ENCODE data around the gene MED13L. TPM values are rescaled to one million over a fixed set of nuclear protein-coding genes. Genes with fewer than 3 reads are reported as not detected.

MED13L gene
- total RNA-seq, 1 experiment from 2014 or later: 89.0 TPM

- intact Hi-C loops (cut with micrococcal nuclease; ENCODE audit: unreplicated experiment): loop anchor here (10.0 kb wide), 1 partner anchor 420 kb away; no protein-coding TSS in a partner anchor
- TF ChIP-seq, protein P1, sequence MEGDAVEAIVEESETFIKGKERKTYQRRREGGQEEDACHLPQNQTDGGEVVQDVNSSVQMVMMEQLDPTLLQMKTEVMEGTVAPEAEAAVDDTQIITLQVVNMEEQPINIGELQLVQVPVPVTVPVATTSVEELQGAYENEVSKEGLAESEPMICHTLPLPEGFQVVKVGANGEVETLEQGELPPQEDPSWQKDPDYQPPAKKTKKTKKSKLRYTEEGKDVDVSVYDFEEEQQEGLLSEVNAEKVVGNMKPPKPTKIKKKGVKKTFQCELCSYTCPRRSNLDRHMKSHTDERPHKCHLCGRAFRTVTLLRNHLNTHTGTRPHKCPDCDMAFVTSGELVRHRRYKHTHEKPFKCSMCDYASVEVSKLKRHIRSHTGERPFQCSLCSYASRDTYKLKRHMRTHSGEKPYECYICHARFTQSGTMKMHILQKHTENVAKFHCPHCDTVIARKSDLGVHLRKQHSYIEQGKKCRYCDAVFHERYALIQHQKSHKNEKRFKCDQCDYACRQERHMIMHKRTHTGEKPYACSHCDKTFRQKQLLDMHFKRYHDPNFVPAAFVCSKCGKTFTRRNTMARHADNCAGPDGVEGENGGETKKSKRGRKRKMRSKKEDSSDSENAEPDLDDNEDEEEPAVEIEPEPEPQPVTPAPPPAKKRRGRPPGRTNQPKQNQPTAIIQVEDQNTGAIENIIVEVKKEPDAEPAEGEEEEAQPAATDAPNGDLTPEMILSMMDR (IDR thresholded peaks at IDR 0.05; ENCODE audit: unreplicated experiment): no peak
- Mint-ChIP-seq H3K9me3 (ENCODE audit: low read depth, unreplicated experiment) (no peaks in the 10 kb centered on the region), H3K27ac (ENCODE audit: unreplicated experiment) (peak overlapping the region; percentile 9), H3K36me3 (ENCODE audit: insufficient read depth, unreplicated experiment) (peaks cover 33% of the 10 kb centered on the region), H3K4me1 (ENCODE audit: low read depth, unreplicated experiment) (no peaks in the 10 kb centered on the region), H3K27me3 (ENCODE audit: unreplicated experiment) (no peaks in the 10 kb centered on the region), H3K4me3 (ENCODE audit: low read depth, unreplicated experiment) (peak overlapping the region; percentile 87)
- CTCF ChIA-PET: no interaction called here
- DNase-seq: no peak
- no TSS peak for BruUV-seq (replicated peaks)
Observed at GRCh38 chr12:116274551-116275375, 2.7 kb downstream of the MED13L start.

GRCh38 chr12:116273813-116274550 is 3.5 kb downstream of the MED13L start:
- H3K4me3 Mint-ChIP-seq (ENCODE audit: low read depth, unreplicated experiment): peak overlapping the region; percentile 19
- no TSS peak for BruUV-seq (replicated peaks)
- CTCF ChIA-PET: no interaction called here
- TF ChIP-seq, protein P1 (IDR thresholded peaks at IDR 0.05; ENCODE audit: unreplicated experiment): no peak
- no peaks in the 10 kb centered on the region for H3K27me3 Mint-ChIP-seq (ENCODE audit: unreplicated experiment)
- intact Hi-C loops (cut with micrococcal nuclease; ENCODE audit: unreplicated experiment): loop anchor here (10.0 kb wide), 1 partner anchor 421 kb away; no protein-coding TSS in a partner anchor
- H3K4me1 Mint-ChIP-seq (ENCODE audit: low read depth, unreplicated experiment): no peaks in the 10 kb centered on the region
- no peak overlapping the region for H3K27ac Mint-ChIP-seq (ENCODE audit: unreplicated experiment)
- DNase-seq: no peak
- H3K36me3 Mint-ChIP-seq (ENCODE audit: insufficient read depth, unreplicated experiment): peaks cover 33% of the 10 kb centered on the region
- H3K9me3 Mint-ChIP-seq (ENCODE audit: low read depth, unreplicated experiment): no peaks in the 10 kb centered on the region

DNA sequence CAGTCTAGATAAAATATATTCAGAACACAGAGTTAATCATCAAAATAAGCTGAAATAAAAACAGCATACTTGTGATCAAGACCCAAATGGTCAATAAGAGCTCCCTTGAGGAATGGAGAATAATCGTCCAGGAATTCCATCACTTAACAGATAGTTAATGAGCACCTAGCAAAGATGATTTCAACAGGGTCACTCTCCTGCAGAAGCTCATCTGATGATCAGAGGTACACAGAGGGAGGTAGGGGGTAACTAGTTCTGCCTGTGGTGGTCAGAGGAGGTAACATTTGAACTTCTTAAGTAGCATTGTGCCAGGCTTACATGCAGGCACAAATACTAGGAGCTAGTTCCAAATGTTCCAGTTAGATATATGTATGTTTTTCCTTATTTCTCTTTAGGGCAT is 9.5 kb downstream of the MED13L start:
- no peak overlapping the region for H3K27ac Mint-ChIP-seq (ENCODE audit: unreplicated experiment)
- CTCF ChIA-PET: no interaction called here
- intact Hi-C loops (cut with micrococcal nuclease; ENCODE audit: unreplicated experiment): no loop called here
- no peaks in the 10 kb centered on the region for H3K36me3 Mint-ChIP-seq (ENCODE audit: insufficient read depth, unreplicated experiment)
- H3K9me3 Mint-ChIP-seq (ENCODE audit: low read depth, unreplicated experiment): no peaks in the 10 kb centered on the region
- H3K27me3 Mint-ChIP-seq (ENCODE audit: unreplicated experiment): no peaks in the 10 kb centered on the region
- H3K4me3 Mint-ChIP-seq (ENCODE audit: low read depth, unreplicated experiment): no peak overlapping the region
- H3K4me1 Mint-ChIP-seq (ENCODE audit: low read depth, unreplicated experiment): no peaks in the 10 kb centered on the region
- TF ChIP-seq, protein P1 (IDR thresholded peaks at IDR 0.05; ENCODE audit: unreplicated experiment): no peak
- BruUV-seq (replicated peaks): no TSS peak
- no peak for DNase-seq

- Mint-ChIP-seq H3K27me3 (ENCODE audit: unreplicated experiment) (no peaks in the 10 kb centered on the region), H3K27ac (ENCODE audit: unreplicated experiment) (no peak overlapping the region), H3K4me1 (ENCODE audit: low read depth, unreplicated experiment) (peaks cover 3% of the 10 kb centered on the region), H3K9me3 (ENCODE audit: low read depth, unreplicated experiment) (no peaks in the 10 kb centered on the region), H3K4me3 (ENCODE audit: low read depth, unreplicated experiment) (no peak overlapping the region), H3K36me3 (ENCODE audit: insufficient read depth, unreplicated experiment) (no peaks in the 10 kb centered on the region)
- DNase-seq: no peak
- TF ChIP-seq, protein P1 (IDR thresholded peaks at IDR 0.05; ENCODE audit: unreplicated experiment): no peak
- no TSS peak for BruUV-seq (replicated peaks)
- intact Hi-C loops (cut with micrococcal nuclease; ENCODE audit: unreplicated experiment): no loop called here
- CTCF ChIA-PET: no interaction called here
Observed at GRCh38 chr12:116266631-116267349, 10.7 kb downstream of the MED13L start.
